ENCODE results near the gene EFNA2. TPM values are rescaled to one million over a fixed set of nuclear protein-coding genes. Genes with fewer than 3 reads are reported as not detected.

Gene EFNA2
- total RNA-seq, 1 donor, result not detected

DNA sequence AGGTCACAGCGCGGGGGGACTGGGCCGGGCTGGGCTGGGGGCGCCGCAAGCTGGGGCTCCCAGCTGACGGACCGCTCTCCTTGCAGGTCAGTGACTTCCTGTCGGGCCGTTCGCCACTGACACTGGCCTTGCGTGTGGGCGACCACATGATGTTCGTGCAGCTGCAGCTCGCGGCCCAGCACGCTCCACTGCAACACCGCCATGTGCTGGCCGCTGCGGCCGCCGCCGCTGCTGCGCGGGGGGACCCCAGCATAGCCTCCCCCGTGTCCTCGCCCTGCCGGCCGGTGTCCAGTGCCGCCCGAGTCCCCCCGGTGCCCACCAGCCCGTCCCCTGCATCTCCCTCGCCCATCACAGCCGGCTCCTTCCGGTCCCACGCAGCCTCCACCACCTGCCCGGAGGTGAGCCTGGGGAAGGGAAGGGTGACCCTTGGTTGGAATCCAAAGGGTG lies 31.6 kb upstream of the EFNA2 start:
- no peaks in the 10 kb centered on the region for H3K27me3 ChIP-seq (ENCODE audit: insufficient read depth, low read length)
- H3K4me3 ChIP-seq (ENCODE audit: low read length), result no peak overlapping the region
- peaks cover 60% of the 10 kb centered on the region for H3K4me1 ChIP-seq (ENCODE audit: insufficient read depth, low read length)
- H3K9me3 ChIP-seq (ENCODE audit: low read depth, low read length), result no peaks in the 10 kb centered on the region

DNA sequence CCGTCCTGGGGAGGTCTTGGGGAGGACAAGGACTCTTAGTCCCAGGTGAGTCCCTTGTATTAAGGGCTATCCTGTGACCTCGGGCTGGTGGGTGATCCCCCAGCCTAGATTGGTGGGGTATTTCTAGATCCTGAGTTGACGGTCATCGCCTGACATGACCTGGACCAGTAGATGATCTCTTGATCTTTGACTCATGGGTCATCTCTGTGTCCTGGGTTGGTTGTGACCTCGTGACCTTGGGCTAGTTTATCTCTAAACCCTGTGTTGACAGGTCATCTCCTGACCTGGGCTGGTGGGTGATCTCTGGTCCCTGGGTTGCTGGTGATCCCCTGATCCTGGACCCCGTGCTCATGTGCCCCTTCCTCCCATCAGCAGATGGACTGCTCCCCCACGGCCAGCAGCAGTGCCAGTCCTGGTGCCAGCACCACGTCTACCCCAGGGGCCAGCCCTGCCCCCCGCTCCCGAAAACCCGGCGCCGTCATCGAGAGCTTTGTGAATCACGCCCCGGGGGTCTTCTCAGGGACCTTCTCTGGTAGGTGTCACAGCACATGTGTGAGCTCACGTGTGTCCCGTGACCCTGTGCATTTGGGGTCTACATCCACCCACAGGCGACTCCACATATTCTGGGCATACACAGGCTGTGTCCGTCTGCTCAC lies 31.0 kb upstream of the EFNA2 start:
- H3K9me3 ChIP-seq (ENCODE audit: low read depth, low read length), result no peaks in the 10 kb centered on the region
- H3K4me1 ChIP-seq (ENCODE audit: insufficient read depth, low read length), result peaks cover 65% of the 10 kb centered on the region
- H3K4me3 ChIP-seq (ENCODE audit: low read length), result no peak overlapping the region
- H3K27me3 ChIP-seq (ENCODE audit: insufficient read depth, low read length), result no peaks in the 10 kb centered on the region

DNA sequence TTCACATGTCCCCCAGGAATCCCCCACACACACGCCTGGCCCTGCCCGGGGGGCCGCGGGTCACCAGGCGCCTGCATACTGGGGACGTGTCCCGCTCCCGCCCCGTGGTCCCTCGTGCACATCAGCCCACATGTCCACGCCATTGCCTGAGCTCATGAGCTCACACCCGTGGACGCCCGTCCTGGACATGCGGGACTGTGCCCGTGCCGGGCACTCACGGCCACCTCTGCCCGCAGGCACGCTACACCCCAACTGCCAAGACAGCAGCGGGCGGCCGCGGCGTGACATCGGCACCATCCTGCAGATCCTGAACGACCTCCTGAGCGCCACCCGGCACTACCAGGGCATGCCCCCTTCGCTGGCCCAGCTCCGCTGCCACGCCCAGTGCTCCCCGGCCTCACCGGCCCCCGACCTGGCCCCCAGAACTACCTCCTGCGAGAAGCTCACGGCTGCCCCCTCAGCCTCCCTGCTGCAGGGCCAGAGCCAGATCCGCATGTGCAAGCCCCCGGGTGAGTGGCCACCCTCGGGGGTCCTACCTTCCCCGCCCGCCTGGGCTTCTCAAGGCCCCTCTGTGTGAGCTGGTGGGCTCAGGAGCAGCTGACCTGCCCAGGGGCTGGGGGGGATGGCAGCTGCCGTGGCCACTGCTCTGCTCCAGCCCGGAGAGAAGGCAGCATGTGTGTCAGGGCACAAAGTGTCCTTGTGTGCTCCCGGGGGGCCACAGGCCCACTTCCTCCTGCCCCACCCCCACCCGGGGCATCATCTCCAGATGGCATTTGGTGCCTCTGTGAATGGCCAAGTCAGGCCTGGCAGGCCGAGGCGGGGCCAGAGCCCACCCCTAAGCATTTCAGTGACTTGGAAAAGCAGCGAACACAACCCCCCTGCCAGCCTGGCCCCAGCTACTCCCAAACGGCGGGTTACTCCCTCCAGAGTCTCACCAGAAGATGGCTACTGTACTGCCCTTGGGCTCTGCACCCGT lies 30.2 kb upstream of the EFNA2 start:
- H3K4me3 ChIP-seq (ENCODE audit: low read length), result no peak overlapping the region
- H3K9me3 ChIP-seq (ENCODE audit: low read depth, low read length), result no peaks in the 10 kb centered on the region
- H3K4me1 ChIP-seq (ENCODE audit: insufficient read depth, low read length), result peaks cover 73% of the 10 kb centered on the region
- no peaks in the 10 kb centered on the region for H3K27me3 ChIP-seq (ENCODE audit: insufficient read depth, low read length)

DNA sequence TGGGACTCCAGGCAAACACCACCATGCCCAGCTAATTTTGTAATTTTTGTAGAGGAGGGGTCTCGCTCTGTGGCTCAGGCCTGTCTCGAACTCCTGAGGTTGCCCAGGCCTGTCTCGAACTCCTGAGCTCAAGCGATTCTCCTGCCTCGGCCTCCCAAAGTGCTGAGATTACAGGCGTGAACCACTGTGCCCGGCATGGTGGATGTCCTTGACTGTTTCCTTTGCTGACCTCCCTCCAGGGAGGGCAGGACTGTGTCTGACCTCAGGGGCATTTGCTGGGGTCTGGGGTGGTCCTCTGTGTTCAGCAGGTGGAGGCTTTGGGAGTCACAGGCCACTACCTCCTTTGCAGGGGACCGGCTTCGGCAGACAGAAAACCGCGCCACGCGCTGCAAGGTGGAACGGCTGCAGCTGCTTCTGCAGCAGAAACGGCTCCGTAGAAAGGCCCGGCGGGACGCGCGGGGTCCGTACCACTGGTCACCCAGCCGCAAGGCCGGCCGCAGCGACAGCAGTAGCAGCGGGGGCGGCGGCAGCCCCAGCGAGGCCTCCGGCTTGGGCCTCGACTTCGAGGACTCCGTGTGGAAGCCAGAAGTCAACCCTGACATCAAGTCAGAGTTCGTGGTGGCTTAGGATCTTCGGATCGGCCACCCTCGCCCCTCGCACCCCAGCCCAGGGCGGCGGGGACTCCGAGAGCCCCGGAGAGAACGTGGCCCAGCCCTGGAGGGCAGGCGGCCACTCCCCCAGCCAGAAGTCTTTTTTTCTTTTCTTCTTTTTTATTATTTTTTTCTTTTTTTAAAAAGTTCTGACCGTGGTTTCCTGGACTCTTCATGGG lies 28.8 kb upstream of the EFNA2 start:
- Histone ChIP-seq H3K27me3 (ENCODE audit: insufficient read depth, low read length) (no peaks in the 10 kb centered on the region), H3K4me1 (ENCODE audit: insufficient read depth, low read length) (peaks cover 83% of the 10 kb centered on the region), H3K4me3 (ENCODE audit: low read length) (no peak overlapping the region), H3K9me3 (ENCODE audit: low read depth, low read length) (no peaks in the 10 kb centered on the region)

DNA sequence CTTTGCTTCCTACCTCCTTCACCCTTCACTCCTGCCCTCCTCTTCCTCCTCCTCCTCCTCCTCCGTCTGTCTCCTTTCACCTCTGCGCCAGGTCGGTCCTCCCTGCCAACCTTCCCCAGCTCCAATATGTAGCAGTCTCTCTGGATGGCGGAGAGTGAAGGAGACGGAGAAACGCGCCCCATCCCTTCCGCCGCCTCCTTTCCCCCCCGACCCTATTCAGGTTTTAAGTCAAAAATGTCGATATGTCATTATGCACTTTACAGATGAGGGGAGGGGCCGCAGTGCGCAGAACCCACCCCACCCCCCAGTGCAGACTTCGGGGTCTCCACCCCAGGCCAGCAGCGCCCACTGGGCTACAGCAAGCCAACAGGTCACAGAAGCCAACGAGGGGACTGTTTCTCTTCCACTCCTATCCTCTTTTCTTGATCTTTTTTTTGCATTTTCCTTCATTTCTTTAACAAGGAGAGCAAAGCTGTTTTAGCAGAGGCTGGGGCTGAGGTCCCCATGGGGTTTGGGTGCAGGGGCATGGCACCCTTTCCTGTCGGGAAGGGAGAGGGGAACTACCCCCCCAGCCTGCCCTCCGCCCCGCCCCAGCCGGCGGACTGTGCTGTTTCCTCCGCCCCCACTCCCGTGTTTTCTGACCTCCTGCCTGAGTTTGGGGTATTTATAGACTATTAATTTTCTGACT lies 28.1 kb upstream of the EFNA2 start:
- Histone ChIP-seq H3K9me3 (ENCODE audit: low read depth, low read length) (no peaks in the 10 kb centered on the region), H3K4me1 (ENCODE audit: insufficient read depth, low read length) (peaks cover 90% of the 10 kb centered on the region), H3K4me3 (ENCODE audit: low read length) (no peak overlapping the region), H3K27me3 (ENCODE audit: insufficient read depth, low read length) (no peaks in the 10 kb centered on the region)

DNA sequence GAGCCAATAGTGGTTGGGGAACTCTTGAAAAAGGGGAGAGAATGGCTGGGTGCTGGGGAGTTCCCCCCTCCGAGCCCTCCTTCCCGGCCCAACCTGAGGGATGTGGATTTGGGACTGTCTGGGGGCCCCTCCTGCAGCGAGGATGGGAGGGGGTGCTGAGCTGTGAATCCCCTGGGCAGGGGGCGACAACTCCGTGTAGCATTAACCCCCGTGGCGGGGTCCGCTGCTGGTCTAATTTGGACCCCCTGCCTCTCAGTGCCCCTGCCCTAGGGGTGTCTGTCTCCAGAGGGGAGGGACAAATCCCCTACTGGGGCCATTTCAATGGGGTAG lies 27.5 kb upstream of the EFNA2 start:
- Histone ChIP-seq H3K4me1 (ENCODE audit: insufficient read depth, low read length) (peaks cover 95% of the 10 kb centered on the region), H3K27me3 (ENCODE audit: insufficient read depth, low read length) (no peaks in the 10 kb centered on the region), H3K4me3 (ENCODE audit: low read length) (no peak overlapping the region), H3K9me3 (ENCODE audit: low read depth, low read length) (no peaks in the 10 kb centered on the region)

DNA sequence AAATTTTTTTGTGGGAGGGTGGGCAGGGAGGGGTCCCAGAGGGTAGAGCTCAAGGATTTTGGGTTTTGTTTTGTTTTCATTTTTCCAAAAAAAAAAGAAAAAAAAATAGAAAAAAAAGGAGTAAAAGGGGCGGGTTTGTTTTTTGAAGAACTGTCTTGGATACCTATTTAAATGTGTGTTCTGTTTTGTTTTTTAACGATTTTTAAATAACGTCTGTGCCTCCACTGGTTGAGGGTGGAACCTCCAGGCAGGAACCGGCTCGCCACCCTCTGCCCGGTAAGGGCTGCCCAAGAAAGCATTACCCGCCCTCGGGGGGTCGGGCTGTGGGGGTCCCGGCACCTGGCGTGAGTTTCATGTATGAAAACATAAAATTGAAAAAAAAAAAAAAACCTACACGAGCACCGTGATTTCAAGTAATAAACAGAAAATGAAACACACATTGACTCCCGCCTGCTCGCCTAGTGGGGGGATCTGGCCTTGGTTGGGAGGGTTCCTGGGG lies 26.9 kb upstream of the EFNA2 start:
- H3K4me3 ChIP-seq (ENCODE audit: low read length), result peak overlapping the region; percentile 40
- no peaks in the 10 kb centered on the region for H3K27me3 ChIP-seq (ENCODE audit: insufficient read depth, low read length)
- no peaks in the 10 kb centered on the region for H3K9me3 ChIP-seq (ENCODE audit: low read depth, low read length)
- peaks cover 95% of the 10 kb centered on the region for H3K4me1 ChIP-seq (ENCODE audit: insufficient read depth, low read length)

DNA sequence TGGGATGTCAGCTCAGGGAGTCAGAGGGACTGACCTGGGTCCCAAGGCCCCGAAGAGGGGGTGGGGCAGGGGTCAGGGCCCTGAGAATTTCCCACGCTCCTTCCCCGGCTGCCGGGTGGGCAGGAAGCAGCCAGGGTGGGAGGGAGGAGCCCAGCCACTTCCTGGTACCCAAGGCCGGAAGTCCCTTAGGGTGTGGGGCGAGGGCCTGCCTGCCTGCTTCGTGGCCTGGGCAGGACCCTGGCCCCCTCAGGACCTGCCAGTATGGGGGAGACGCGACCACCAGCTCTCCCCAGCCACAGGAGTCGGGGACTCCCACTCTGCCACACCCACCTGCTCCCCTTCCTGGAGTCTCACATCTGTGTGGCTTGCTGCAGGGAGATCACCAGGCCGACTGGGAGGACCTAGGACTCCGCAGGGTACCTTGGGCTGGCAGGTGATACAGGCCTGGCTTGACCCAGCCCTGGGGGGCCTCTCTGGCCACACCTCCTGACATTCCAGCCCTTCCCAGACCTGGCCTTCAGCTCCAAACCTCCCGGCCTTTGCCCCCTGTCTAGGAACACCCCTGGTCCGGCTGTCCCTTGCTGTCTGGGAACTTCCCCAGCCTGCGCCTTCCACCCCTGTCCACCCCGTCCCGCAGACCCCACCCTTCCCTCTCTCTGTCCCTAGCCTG lies 26.3 kb upstream of the EFNA2 start:
- Histone ChIP-seq H3K27me3 (ENCODE audit: insufficient read depth, low read length) (no peaks in the 10 kb centered on the region), H3K4me3 (ENCODE audit: low read length) (peak overlapping the region; percentile 40), H3K9me3 (ENCODE audit: low read depth, low read length) (no peaks in the 10 kb centered on the region), H3K4me1 (ENCODE audit: insufficient read depth, low read length) (peaks cover 95% of the 10 kb centered on the region)

DNA sequence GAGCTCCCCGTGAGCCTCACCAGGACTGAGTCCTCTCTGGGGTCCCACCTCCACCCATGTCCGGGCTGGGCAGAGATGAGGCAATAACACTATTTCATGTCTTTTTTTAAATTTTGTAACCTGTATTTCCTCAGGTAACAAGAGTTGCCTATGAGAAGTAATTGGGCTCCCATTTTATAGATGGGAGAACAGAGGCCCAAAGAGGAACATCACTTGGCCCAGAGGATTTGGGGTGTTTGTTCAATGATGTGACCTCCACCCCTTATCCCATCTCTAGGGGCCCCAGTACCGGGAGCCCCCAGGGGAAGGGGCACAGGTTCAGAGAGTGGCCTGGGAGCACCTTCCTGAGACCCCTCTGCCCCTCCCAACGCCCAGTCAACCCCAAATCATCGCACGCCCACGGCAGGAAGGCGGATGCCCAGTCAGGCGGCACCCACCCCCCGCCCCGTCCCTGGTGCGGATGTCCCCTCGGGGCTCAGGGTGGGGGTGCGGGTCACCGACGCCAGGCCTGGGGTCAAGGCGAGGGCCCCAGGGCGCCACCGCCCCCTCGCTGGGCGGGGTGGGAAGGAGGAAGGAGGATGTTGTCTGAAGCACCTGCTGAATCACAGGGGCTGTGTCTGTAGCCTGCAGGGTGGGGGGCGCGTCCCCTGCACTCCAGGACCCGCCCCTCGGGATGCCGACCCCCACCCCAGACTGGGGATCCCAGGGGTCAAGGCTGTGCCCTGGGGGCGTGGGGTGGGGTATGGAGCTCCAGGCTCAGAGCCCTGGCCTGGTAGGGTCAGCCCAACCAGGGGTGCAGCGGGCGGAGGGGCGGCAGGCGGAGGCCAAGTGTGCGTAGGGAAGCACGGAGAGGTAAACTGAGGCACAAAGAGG lies 25.6 kb upstream of the EFNA2 start:
- Histone ChIP-seq H3K27me3 (ENCODE audit: insufficient read depth, low read length) (no peaks in the 10 kb centered on the region), H3K4me1 (ENCODE audit: insufficient read depth, low read length) (peaks cover 95% of the 10 kb centered on the region), H3K4me3 (ENCODE audit: low read length) (peak overlapping the region; percentile 40), H3K9me3 (ENCODE audit: low read depth, low read length) (no peaks in the 10 kb centered on the region)

DNA sequence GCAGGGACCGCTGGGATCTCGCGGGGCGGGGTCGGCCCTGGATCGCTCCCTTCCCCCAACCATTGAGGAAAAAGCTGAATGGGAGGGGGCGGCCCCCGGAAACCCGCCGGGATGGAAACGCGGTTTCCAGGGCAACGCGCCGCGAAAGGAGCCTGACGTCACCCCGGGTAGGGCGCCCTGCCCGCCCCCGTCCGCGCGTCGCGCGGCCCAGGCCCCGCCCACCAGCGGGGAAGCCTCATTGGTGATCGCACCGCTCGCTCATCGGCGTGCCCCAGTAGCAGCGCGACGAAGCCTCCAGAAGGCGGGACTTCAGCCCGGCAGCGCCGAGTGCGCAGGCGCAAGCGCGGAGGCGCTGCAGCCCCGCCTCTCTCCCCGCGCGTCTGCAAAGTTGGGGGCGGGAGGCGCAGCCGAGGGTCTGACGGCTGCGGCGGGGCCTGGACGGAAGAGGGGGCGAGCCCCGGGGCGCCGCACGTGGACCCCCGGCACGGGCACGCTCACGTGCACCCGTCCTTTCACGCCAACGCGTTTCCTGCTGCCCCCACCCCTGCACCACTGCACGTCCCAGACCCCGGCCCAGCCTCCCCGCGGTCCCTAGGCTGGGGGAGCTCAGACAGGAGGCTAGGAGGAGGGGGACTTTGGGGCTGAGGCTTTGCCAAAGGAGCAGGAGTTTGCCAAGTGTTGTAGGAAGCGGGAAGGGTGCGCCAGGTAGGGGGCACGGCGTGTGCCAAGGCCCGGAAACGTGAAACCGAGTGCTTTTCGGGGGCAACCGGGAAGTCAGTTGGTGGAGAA lies 24.7 kb upstream of the EFNA2 start:
- H3K9me3 ChIP-seq (ENCODE audit: low read depth, low read length), result no peaks in the 10 kb centered on the region
- peak overlapping the region; percentile 62 for H3K4me3 ChIP-seq (ENCODE audit: low read length)
- H3K4me1 ChIP-seq (ENCODE audit: insufficient read depth, low read length), result peaks cover 94% of the 10 kb centered on the region
- H3K27me3 ChIP-seq (ENCODE audit: insufficient read depth, low read length), result no peaks in the 10 kb centered on the region

DNA sequence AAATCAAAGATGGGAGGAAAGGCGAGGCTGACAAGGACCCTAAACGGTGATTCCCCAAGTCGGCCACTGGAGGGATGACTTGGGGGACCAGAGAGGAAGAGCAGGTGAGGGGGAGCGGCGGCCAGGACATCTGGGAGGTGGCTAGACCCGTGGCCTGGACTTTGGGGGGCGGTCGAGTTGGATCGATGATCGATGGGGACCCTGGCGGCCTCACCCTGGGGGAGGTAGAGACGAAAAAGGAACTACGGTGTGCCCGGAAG lies 24.2 kb upstream of the EFNA2 start:
- Histone ChIP-seq H3K27me3 (ENCODE audit: insufficient read depth, low read length) (no peaks in the 10 kb centered on the region), H3K9me3 (ENCODE audit: low read depth, low read length) (no peaks in the 10 kb centered on the region), H3K4me1 (ENCODE audit: insufficient read depth, low read length) (peaks cover 94% of the 10 kb centered on the region), H3K4me3 (ENCODE audit: low read length) (peak overlapping the region; percentile 62)

DNA sequence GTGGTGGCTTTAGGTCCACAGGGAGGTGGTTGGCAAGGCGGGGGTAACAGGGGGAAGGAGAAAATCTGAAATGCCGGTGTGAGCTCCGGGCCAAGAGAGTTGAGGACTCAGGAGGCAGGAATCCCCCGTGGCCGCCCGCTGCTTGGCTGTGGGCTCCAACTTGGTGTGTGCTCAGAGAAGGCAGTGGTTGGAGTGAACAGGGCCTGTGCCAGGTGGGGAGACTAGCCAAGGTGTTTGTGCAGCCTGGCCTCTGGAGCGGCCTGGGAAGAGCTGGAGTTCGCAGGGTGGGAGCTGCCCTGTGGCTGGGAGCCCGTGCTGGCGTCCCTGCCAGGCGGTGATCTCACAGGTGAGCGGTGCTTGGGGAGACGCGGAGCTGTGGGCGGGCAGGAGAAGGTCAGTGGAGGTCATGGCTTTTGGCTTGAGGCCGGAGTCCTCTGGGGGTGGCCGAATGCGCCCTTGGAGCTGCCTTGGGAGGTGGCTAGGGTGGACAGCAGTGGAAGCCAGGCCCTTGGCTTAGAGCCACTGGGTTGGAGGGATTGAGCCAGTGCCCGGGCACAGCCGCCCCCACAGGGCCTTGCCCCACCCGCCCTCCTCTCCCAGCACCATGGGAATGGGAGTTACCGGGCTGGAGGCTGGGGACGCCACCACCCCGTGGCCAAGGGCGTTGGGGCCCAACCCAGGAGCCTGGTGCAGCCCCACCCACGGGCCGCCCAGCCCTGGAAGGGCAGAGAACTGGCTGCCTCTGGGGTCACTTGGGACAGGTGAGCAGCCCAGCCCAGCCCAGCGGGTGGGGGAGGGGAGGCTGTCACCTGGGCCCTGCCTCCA lies 23.7 kb upstream of the EFNA2 start:
- Histone ChIP-seq H3K27me3 (ENCODE audit: insufficient read depth, low read length) (no peaks in the 10 kb centered on the region), H3K4me3 (ENCODE audit: low read length) (peak overlapping the region; percentile 62), H3K4me1 (ENCODE audit: insufficient read depth, low read length) (peaks cover 94% of the 10 kb centered on the region), H3K9me3 (ENCODE audit: low read depth, low read length) (no peaks in the 10 kb centered on the region)

Data from mononuclear cell (primary cell).